Peyer's patch (tissue), 4 donors: Measurements from ENCODE around the gene ARFRP1.

Experiments
- CTCF ChIP-seq, 6 experiments: fragments of 450-650 bp in 4 of 6; fragments of 200-600 bp in 2 of 6; sonication (generic) in 1 of 6; IDR thresholded peaks; one replicate each; pipeline ENCODE4 v1.5.1; 2017 to 2019; ENCODE audit warnings: antibody characterized with exemption in 6 of 6, mild to moderate bottlenecking in 3 of 6, moderate library complexity in 1 of 6
- POLR2A ChIP-seq, 2 donors: fragments of 450-650 bp; IDR thresholded peaks; one replicate each; pipeline ENCODE4 v1.5.1; 2017; ENCODE audit warnings: antibody characterized with exemption in 2 of 2, mild to moderate bottlenecking in 2 of 2, moderate library complexity in 2 of 2

GRCh38 chr20:63693083-63693732 is 14.6 kb downstream of the ARFRP1 start:
- TF ChIP-seq CTCF (IDR thresholded peaks at IDR 0.05): no peak
- no peak for TF ChIP-seq POLR2A (IDR thresholded peaks at IDR 0.05)
